Liver (tissue), 3 donors: ENCODE results near the gene OR2C1.

Source experiments
- CTCF ChIP-seq: fragments of 150-350 bp; IDR thresholded peaks from 2 replicates; pipeline ENCODE4 v1.5.1; 2017; ENCODE audit warnings: improper control_type of control experiment, low read depth, low read length; ENCODE audit not compliant: missing input control
- GABPA ChIP-seq, 2 donors: IDR thresholded peaks in 1 of 2; conservative IDR thresholded peaks in 1 of 2; 2 replicates each; pipeline ENCODE4 v1.6.1; 2016; ENCODE audit warnings: antibody characterized with exemption in 2 of 2, mild to moderate bottlenecking in 1 of 2, moderate library complexity in 1 of 2
- HNF4A ChIP-seq, 2 donors: conservative IDR thresholded peaks; 2 replicates each; pipeline ENCODE4 v1.6.1; 2016; ENCODE audit warnings: antibody characterized with exemption in 2 of 2, mild to moderate bottlenecking in 2 of 2
- MAX ChIP-seq: IDR thresholded peaks from 2 replicates; pipeline ENCODE4 v1.6.1; 2016; ENCODE audit warnings: antibody characterized with exemption
- REST ChIP-seq: IDR thresholded peaks from 2 replicates; pipeline ENCODE4 v1.6.1; 2016; ENCODE audit warnings: antibody characterized with exemption, mild to moderate bottlenecking
- RXRA ChIP-seq, 2 donors: IDR thresholded peaks; 2 replicates each; pipeline ENCODE4 v1.6.1; 2017 to 2018; ENCODE audit warnings: antibody characterized with exemption in 2 of 2, mild to moderate bottlenecking in 1 of 2
- donor health status: healthy.
- donor health status: healthy.

- TF ChIP-seq CTCF (no peak), HNF4A (conservative IDR thresholded peaks at IDR 0.05) (no peak), MAX (no peak), REST (no peak), GABPA (IDR thresholded peaks at IDR 0.05 in 1 of 2, conservative IDR thresholded peaks at IDR 0.05 in 1 of 2) (no peak), RXRA (IDR thresholded peaks at IDR 0.05) (no peak)
Measured at GRCh38 chr16:3321816-3322215, 33.9 kb upstream of the OR2C1 start.
